Urothelium cell line (cell line): ENCODE measurements around the gene ASB6.
"Not testable (repeated sequence)": the region's sequence is repeated elsewhere in the genome, so short reads cannot be mapped to it uniquely, and the experiment has no call there.

Experiments
- DNase-seq: peaks from one replicate; pipeline ENCODE4 v3.0.0; 2011; ENCODE audit warnings: low spot score, mixed read lengths
- FAIRE-seq: peaks from 2 replicates; lab custom pipeline; 2011; peaks lifted over from hg19 to GRCh38; lab: Jason Lieb, UNC

The ASB6 gene

GRCh38 chr9:129646252-129646651 lies 4.3 kb upstream of the ASB6 start:
- no peak for FAIRE-seq
- DNase-seq = no peak

- no peak for FAIRE-seq
- no peak for DNase-seq
Observed at GRCh38 chr9:129644902-129645301, 3.0 kb upstream of the ASB6 start.

GRCh38 chr9:129644365-129644764 lies 2.4 kb upstream of the ASB6 start:
- DNase-seq (no peak), FAIRE-seq (no peak)

- FAIRE-seq (no peak), DNase-seq (no peak)
Observed at GRCh38 chr9:129643706-129644105, 1.8 kb upstream of the ASB6 start.

- FAIRE-seq = no peak
- no peak for DNase-seq
Observed at GRCh38 chr9:129640871-129641749, 841 bp downstream of the ASB6 start.

GRCh38 chr9:129640086-129640870 lies 1.7 kb downstream of the ASB6 start:
- no peak for DNase-seq
- no peak for FAIRE-seq

GRCh38 chr9:129639756-129640085 lies 2.2 kb downstream of the ASB6 start:
- DNase-seq = no peak
- no peak for FAIRE-seq

- FAIRE-seq = no peak
Observed at GRCh38 chr9:129639034-129639630, 2.8 kb downstream of the ASB6 start.

GRCh38 chr9:129637673-129638439 lies 4.1 kb downstream of the ASB6 start:
- DNase-seq (no peak), FAIRE-seq (no peak)

More at GRCh38 chr9:129639034-129639630, 2.8 kb downstream of the ASB6 start:
- no peak for DNase-seq

GRCh38 chr9:129637102-129637501 lies 4.8 kb downstream of the ASB6 start:
- FAIRE-seq (no peak), DNase-seq (no peak)

- not testable (repeated sequence) for FAIRE-seq, DNase-seq
Observed at GRCh38 chr9:129636343-129636742, 5.6 kb downstream of the ASB6 start.

GRCh38 chr9:129635099-129636065 lies 6.6 kb downstream of the ASB6 start:
- FAIRE-seq (no peak), DNase-seq (no peak)

GRCh38 chr9:129633848-129634247 lies 8.1 kb downstream of the ASB6 start:
- FAIRE-seq (no peak), DNase-seq (no peak)

GRCh38 chr9:129633207-129633606 lies 8.7 kb downstream of the ASB6 start:
- DNase-seq (no peak), FAIRE-seq (no peak)

- DNase-seq (no peak), FAIRE-seq (no peak)
Observed at GRCh38 chr9:129632460-129632859, 9.5 kb downstream of the ASB6 start.

- FAIRE-seq = no peak
- no peak for DNase-seq
Observed at GRCh38 chr9:129631674-129632129, 10.2 kb downstream of the ASB6 start.

- FAIRE-seq (no peak), DNase-seq (no peak)
Observed at GRCh38 chr9:129630967-129631673, 10.8 kb downstream of the ASB6 start.

GRCh38 chr9:129629251-129629820 lies 12.6 kb downstream of the ASB6 start:
- FAIRE-seq = no peak
- DNase-seq = no peak

GRCh38 chr9:129628709-129629108 lies 13.2 kb downstream of the ASB6 start:
- FAIRE-seq (no peak), DNase-seq (no peak)
